K562 (cell line): Measurements from ENCODE around the gene VPS35L. TPM values are rescaled to one million over a fixed set of nuclear protein-coding genes. Genes with fewer than 3 reads are reported as not detected.

Source experiments
- ATAC-seq: fragments of 200-7000 bp; cut with Tn5 transposase; 3 replicates; pipeline ENCODE4 v1.9.1; 2020; ENCODE audit warnings: moderate library complexity
- BruUV-seq: library from RNA; stranded (reverse); fragments of 400-500 nt; replicated peaks from 2 replicates; lab custom pipeline; 2021; lab: Mats Ljungman, UMichigan
- CTCF ChIA-PET: fragments of 300-600 bp; formaldehyde crosslinking; extraction: SDS; loops from one replicate; lab custom pipeline; 2021; ENCODE audit warnings: low intra/inter-chr PET ratio; lab: Yijun Ruan, JAX
- POLR2A ChIA-PET: fragments of 300-600, 350-650 bp; sonication (Branson Sonifier 250); formaldehyde crosslinking; extraction: SDS; loops from one replicate; lab custom pipeline; 2021; ENCODE audit warnings: antibody characterized with exemption, inconsistent platforms; lab: Yijun Ruan, JAX
- DNase-seq, 4 experiments: peaks; one replicate each; pipeline versions ENCODE4 v3.0.0 to v3.0.0-alpha.2; 2011 to 2018; ENCODE audit warnings: low spot score in 3 of 4, mixed read lengths in 3 of 4; ENCODE audit errors: extremely low read depth in 1 of 4
- FAIRE-seq: peaks from 2 replicates; lab custom pipeline; 2011; peaks lifted over from hg19 to GRCh38; lab: Jason Lieb, UNC
- H2AFZ ChIP-seq: 2 replicates; pipeline ENCODE4 v1.6.0; 2011; ENCODE audit warnings: low read depth, low read length, control low read depth, inconsistent platforms
- H3K27ac ChIP-seq: fragments of 200-600 bp; 3 replicates; pipeline ENCODE4 v1.8.0; 2011; ENCODE audit warnings: low read depth, mild to moderate bottlenecking, control low read depth, inconsistent platforms, low read length, moderate library complexity, mixed read lengths; ENCODE audit errors: extremely low read depth
- H3K27me3 ChIP-seq, 2 experiments: fragments of 300-600 bp in 1 of 2; 2 replicates in 1 of 2; 3 replicates in 1 of 2; pipeline versions ENCODE4 v1.6.0 to v1.8.0; 2011; ENCODE audit warnings: inconsistent platforms in 2 of 2, low read length in 2 of 2, mild to moderate bottlenecking in 1 of 2, mixed read lengths in 1 of 2, moderate library complexity in 1 of 2; ENCODE audit not compliant: control insufficient read depth in 2 of 2, insufficient read depth in 2 of 2
- H3K36me3 ChIP-seq: fragments of 300-600 bp; 3 replicates; pipeline ENCODE4 v1.8.0; 2011; ENCODE audit warnings: mild to moderate bottlenecking, low read length, inconsistent platforms; ENCODE audit not compliant: control insufficient read depth, insufficient read depth
- H3K4me1 ChIP-seq, 2 experiments: fragments of 200-600 bp in 1 of 2; replicated peaks in 1 of 2; 2 replicates in 1 of 2; 3 replicates in 1 of 2; pipeline versions ENCODE4 v1.5.1 to v1.8.0; 2011; ENCODE audit warnings: inconsistent platforms in 2 of 2, low read length in 2 of 2, mild to moderate bottlenecking in 1 of 2, mixed read lengths in 1 of 2, moderate library complexity in 1 of 2; ENCODE audit not compliant: control insufficient read depth in 2 of 2, insufficient read depth in 2 of 2
- H3K4me2 ChIP-seq: 2 replicates; pipeline ENCODE4 v1.6.1; 2011; ENCODE audit warnings: low read length, control low read depth, inconsistent platforms, mixed read lengths; ENCODE audit not compliant: insufficient read depth
- H3K4me3 ChIP-seq: fragments of 200-600 bp; sonication (generic), shearing (Covaris generic); 2 replicates; pipeline ENCODE4 v1.5.1; 2016; ENCODE audit warnings: control low read depth, inconsistent platforms
- H3K79me2 ChIP-seq: fragments of 200-600 bp; 3 replicates; pipeline ENCODE4 v1.8.0; 2011; ENCODE audit warnings: low read length, inconsistent platforms; ENCODE audit not compliant: control insufficient read depth, insufficient read depth
- H3K9ac ChIP-seq, 2 experiments: 2 replicates each; pipeline versions ENCODE4 v1.6.0 to v1.6.1; 2011; ENCODE audit warnings: low read depth in 2 of 2, low read length in 2 of 2, control low read depth in 1 of 2, inconsistent platforms in 1 of 2, mild to moderate bottlenecking in 1 of 2, mixed read lengths in 1 of 2; ENCODE audit not compliant: insufficient read depth in 1 of 2
- H3K9me1 ChIP-seq: one replicate; pipeline ENCODE4 v1.6.0; 2011; ENCODE audit warnings: inconsistent platforms, mild to moderate bottlenecking, low read length, moderate library complexity; ENCODE audit not compliant: control insufficient read depth, insufficient read depth
- H3K9me3 ChIP-seq: replicated peaks from 2 replicates; pipeline ENCODE4 v1.5.1; 2011; ENCODE audit warnings: low read depth, low read length, inconsistent platforms; ENCODE audit not compliant: control insufficient read depth, insufficient read depth
- H4K20me1 ChIP-seq: replicated peaks from 2 replicates; pipeline ENCODE4 v1.6.1; 2011; ENCODE audit warnings: low read length, inconsistent platforms, mixed read lengths; ENCODE audit not compliant: control insufficient read depth, insufficient read depth
- XRCC3 ChIP-seq: fragments of 450-650 bp; IDR thresholded peaks from 2 replicates; pipeline ENCODE4 v1.6.1; 2017; ENCODE audit warnings: mild to moderate bottlenecking, moderate library complexity
- WGBS: fragments of 100-300 bp; shearing (Covaris generic); methylation state at CpG from one replicate; pipeline ENCODE4 v1.1.6; 2016; ENCODE audit warnings: low coverage, mixed read lengths; ENCODE audit not compliant: insufficient coverage; ENCODE audit errors: missing lambda C conversion rate; 5-methylcytosine and 5-hydroxymethylcytosine counted together
- in situ Hi-C: fragments of 300-500 bp; cut with MboI; formaldehyde crosslinking; loops from 4 replicates; pipeline ENCODE4 v1.15.0; 2018; ENCODE audit warnings: inconsistent platforms, mixed read lengths
- intact Hi-C: fragments of 100-400 bp; cut with micrococcal nuclease; formaldehyde crosslinking; loops from 2 replicates; pipeline ENCODE4 v1.14.2; 2022
- polyA plus RNA-seq, 8 experiments: library from polyadenylated mRNA; depleted of rRNA in 4 of 8; stranded (reverse) in 5 of 8; unstranded in 3 of 8; fragments of >200 nt; fragmentation: Nextera tagmentation in 2 of 8; fragmentation: Illumina TruSeq in 1 of 8; extraction: Ambion mirVana in 2 of 8; extraction: Trizol in 1 of 8; gene quantifications; 2 replicates each; pipeline versions ENCODE4 v1.2.1 to v1.2.3, GENCODE V29; 2011 to 2014; ENCODE audit warnings: inconsistent platforms in 1 of 8, missing spikeins in 1 of 8
- total RNA-seq, 7 experiments: library from RNA; depleted of rRNA in 6 of 7; stranded (reverse); fragments of >200 nt in 6 of 7; fragmentation: Illumina TruSeq in 2 of 7; extraction: Trizol in 2 of 7; gene quantifications; 2 replicates each; pipeline versions ENCODE4 v1.2.1 to v1.2.3, GENCODE V29; 2011 to 2021; ENCODE audit warnings: low replicate concordance in 1 of 7
- TF ChIP-seq, protein P1 (sequence below), 2 experiments: fragments of 450-650 bp in 1 of 2; sonication (generic) in 1 of 2; formaldehyde crosslinking in 1 of 2; IDR thresholded peaks; 2 replicates each; pipeline versions ENCODE4 v1.7.1 to v1.9.0; 2016 to 2022; ENCODE audit warnings: inconsistent platforms in 1 of 2, mild to moderate bottlenecking in 1 of 2, missing genetic modification reagents in 1 of 2
- TF ChIP-seq, protein P2 (sequence below): sonication (generic); formaldehyde crosslinking; IDR thresholded peaks from 2 replicates; pipeline ENCODE4 v1.4.0; 2020; ENCODE audit warnings: mild to moderate bottlenecking, missing genetic modification reagents

The VPS35L gene
- total and polyA plus RNA-seq, 9 of the 15 experiments (the other 6 are each of a cell fraction or from before 2014, with no cell fraction given) = 10.2 to 30.4 (median 20.1) TPM

DNA sequence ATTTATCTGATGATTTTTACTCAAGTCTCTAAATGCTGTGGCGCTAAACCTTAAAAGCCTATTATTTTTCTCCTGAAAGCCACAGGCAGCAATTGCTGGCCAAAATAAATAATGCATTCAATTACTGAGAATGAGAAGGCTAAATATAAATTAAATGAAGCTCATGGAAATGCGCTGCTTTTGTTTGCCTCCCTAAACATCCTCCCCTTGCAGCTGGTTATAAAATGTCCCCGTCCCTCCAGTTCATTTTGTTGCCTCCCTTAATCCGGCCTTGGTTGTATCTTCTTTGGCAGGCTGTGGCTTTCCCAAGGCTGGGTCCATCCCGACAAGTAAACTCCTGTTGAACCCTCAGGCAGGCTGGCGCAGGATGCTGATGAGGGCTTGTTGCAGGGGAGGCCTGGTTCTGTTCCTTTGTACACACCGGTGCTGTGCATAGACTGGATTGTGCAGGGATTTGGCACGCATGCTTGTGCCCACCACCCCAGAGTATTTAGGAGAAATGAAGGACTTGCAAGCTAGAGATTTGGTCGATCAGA is 99.8 kb downstream of the VPS35L start:
- no peaks in the 10 kb centered on the region; a peak in 1 of 5 replicates for H3K27me3 ChIP-seq
- POLR2A ChIA-PET = no interaction called here
- CTCF ChIA-PET = no interaction called here
- peaks cover 5% of the 10 kb centered on the region; the same call in 1 of the 3 replicates for H3K36me3 ChIP-seq
- H3K27ac ChIP-seq = no peak overlapping the region
- TF ChIP-seq XRCC3 = no peak
- TF ChIP-seq, protein P1, sequence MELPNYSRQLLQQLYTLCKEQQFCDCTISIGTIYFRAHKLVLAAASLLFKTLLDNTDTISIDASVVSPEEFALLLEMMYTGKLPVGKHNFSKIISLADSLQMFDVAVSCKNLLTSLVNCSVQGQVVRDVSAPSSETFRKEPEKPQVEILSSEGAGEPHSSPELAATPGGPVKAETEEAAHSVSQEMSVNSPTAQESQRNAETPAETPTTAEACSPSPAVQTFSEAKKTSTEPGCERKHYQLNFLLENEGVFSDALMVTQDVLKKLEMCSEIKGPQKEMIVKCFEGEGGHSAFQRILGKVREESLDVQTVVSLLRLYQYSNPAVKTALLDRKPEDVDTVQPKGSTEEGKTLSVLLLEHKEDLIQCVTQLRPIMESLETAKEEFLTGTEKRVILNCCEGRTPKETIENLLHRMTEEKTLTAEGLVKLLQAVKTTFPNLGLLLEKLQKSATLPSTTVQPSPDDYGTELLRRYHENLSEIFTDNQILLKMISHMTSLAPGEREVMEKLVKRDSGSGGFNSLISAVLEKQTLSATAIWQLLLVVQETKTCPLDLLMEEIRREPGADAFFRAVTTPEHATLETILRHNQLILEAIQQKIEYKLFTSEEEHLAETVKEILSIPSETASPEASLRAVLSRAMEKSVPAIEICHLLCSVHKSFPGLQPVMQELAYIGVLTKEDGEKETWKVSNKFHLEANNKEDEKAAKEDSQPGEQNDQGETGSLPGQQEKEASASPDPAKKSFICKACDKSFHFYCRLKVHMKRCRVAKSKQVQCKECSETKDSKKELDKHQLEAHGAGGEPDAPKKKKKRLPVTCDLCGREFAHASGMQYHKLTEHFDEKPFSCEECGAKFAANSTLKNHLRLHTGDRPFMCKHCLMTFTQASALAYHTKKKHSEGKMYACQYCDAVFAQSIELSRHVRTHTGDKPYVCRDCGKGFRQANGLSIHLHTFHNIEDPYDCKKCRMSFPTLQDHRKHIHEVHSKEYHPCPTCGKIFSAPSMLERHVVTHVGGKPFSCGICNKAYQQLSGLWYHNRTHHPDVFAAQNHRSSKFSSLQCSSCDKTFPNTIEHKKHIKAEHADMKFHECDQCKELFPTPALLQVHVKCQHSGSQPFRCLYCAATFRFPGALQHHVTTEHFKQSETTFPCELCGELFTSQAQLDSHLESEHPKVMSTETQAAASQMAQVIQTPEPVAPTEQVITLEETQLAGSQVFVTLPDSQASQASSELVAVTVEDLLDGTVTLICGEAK (IDR thresholded peaks at IDR 0.05) = no peak
- TF ChIP-seq, protein P1 (CRISPR knock-in tag; IDR thresholded peaks at IDR 0.05) = no peak
- TF ChIP-seq, protein P2, sequence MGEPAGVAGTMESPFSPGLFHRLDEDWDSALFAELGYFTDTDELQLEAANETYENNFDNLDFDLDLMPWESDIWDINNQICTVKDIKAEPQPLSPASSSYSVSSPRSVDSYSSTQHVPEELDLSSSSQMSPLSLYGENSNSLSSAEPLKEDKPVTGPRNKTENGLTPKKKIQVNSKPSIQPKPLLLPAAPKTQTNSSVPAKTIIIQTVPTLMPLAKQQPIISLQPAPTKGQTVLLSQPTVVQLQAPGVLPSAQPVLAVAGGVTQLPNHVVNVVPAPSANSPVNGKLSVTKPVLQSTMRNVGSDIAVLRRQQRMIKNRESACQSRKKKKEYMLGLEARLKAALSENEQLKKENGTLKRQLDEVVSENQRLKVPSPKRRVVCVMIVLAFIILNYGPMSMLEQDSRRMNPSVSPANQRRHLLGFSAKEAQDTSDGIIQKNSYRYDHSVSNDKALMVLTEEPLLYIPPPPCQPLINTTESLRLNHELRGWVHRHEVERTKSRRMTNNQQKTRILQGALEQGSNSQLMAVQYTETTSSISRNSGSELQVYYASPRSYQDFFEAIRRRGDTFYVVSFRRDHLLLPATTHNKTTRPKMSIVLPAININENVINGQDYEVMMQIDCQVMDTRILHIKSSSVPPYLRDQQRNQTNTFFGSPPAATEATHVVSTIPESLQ (CRISPR knock-in tag) = no peak
- H4K20me1 ChIP-seq = no peaks in the 10 kb centered on the region
- intact Hi-C loops (no loop called here), in situ Hi-C loops (no loop called here)
- H3K4me3 ChIP-seq = no peak overlapping the region
- WGBS = 48% methylated on average over 9 of the region's 9 CpGs
- ATAC-seq = no peak
- FAIRE-seq = no peak
- no peaks in the 10 kb centered on the region for H3K9me3 ChIP-seq
- no peaks in the 10 kb centered on the region for H3K9me1 ChIP-seq
- H3K4me1 ChIP-seq = no peaks in the 10 kb centered on the region
- DNase-seq = no peak
- H2AFZ ChIP-seq = no peak overlapping the region
- no peaks in the 10 kb centered on the region for H3K79me2 ChIP-seq
- H3K4me2 ChIP-seq = no peak overlapping the region
- no TSS peak for BruUV-seq
- H3K9ac ChIP-seq = no peak overlapping the region
